HG03159 (cell line): ENCODE measurements around the gene FICD.

Source experiments
- ATAC-seq: cut with Tn5 transposase; IDR thresholded peaks from one replicate; pipeline ENCODE4 v1.9.1; 2021; ENCODE audit warnings: mild to moderate bottlenecking, moderate library complexity; ENCODE audit not compliant: unreplicated experiment

The FICD gene

DNA sequence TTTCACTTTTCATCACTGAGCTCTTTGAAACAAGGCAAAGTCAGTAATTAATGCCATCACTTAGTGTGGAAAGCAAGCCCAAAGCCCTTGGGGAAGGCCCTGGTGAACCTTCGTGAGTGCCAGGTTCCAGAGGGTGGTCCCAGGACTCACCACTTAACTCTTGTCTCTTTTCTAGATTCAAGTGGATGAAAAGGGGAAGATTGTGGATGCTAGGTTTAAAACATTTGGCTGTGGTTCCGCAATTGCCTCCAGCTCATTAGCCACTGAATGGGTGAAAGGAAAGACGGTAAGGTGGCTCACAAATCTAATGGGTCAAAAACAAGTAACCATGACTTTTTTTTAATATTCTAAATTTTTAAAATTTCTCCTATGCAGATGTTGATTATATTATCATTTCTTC is 50.1 kb downstream of the FICD start:
- ATAC-seq, result no peak

DNA sequence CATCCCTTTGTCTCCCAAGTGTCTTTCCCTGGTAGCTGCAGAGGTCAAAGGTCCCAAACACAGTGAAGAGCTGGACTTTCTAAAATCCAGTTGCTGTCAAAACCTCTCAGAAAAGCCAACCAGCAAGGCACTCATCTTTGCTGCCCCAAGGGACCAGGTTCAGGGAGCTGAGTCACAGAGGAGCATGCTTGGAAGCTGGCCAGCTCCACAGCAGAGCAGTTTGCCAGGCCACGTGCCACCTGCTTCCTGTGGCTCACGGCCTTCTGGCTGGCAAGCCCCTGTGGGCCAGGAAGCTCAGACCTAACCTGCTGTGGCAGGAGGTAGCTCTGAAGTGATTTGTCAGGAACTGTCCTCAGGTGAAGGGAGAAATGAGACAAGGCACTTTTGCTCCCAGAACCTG is 50.9 kb downstream of the FICD start:
- no peak for ATAC-seq

DNA sequence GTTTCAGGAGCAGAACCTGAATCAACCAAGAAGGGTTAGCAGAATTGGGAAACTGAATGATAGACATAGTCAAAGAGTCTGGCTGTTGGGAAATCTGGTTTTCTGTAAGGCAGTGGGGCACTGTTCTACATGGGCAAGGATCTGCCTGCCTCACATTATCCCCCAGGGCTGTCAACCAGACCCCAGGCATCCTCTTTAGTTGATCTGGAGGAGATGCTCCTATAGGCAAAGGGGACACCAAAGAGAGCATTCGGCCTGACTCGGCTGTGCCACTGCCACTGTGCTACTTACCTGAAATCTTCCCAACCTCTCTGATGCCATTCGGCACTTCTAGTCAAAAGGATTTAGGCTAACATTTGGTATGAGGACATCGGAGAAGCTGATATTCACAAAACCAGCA is 51.4 kb downstream of the FICD start:
- no peak for ATAC-seq

DNA sequence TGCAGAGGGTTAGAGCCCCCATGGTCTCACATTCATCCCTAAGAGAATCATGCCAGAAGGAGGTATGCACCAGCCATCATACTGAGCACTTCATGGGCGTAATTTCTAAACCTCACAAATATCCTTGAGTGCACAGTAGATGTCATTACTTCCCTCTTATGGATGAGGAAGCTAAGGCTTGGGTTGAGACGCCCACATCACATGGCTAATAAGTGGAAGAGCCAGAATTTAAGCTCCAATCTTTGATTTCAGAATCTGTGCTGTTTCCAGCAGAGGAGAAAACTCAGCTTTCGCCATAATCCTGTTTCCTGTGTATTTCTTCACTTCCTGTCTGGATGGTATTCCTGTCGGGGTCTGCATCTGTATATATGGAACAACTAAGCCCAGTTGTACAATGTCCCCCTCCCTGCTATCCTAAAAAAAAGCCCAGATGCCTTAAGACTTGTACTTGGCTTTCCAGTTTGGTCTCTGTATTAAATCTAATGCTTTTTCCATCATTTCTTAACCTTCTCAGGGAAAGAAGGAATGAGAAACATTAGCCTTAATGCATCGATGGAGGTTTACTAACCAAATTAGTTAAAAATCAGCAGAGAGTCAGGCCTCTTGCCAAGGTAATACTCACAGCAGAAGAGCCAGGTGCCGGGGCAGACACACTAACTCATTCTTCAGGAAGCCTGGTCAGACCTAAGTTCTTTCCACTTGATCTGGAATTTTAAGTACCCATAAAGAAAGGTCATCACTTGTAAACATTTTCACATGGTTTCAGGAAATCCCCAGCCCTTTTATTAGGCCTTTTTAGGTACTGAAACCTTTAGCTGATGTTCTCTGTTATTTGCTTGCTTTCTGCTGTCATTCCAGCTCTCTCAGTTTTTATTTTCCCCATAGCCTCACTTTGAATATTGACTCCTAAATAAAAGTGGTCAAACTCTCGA is 52.6 kb downstream of the FICD start:
- no peak for ATAC-seq

DNA sequence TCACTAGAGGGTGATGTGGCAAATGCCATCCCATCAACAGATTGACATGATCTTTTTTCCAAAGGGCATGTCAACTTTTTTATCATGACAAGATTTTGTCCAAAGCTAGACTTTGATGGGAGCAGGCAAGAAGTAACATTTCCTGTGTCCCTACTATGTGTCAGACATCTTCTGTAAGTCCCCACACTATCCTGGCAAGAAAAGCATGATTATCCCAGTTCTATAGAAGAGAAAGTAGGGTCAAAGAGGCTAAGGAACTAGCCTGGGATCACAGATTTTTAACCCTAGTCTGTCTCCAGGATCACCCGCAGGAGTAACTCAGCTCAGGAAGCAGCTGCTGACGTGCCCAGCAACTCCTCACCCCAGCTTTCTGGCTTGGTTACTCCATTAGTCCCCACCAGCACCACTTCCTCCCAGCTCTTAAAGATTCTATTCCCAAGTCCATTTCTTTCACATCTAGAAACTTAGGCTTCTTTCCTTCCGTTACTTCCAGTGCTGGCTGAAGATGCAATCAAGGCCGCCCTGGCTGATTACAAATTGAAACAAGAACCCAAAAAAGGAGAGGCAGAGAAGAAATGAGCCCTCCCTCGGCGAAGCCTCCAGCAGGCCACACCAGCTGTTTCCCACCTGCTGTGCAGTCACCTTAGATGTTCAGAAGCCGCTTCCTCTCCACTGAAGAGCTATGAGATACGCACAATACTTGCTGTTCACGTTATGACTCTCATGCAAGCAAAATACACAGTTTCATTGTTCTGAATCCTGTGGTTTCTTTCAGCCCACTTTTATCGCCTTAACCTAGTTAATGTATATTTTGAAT is 53.5 kb downstream of the FICD start:
- ATAC-seq, result peak; percentile 80
